Esophagus mucosa (tissue), 1 donor: Measurements from ENCODE around the gene DAGLA. TPM values are rescaled to one million over a fixed set of nuclear protein-coding genes. Genes with fewer than 3 reads are reported as not detected.
A peak's percentile ranks its signal among the peaks of the same experiment; 100 is the strongest.
"Not testable (repeated sequence)": the region's sequence is repeated elsewhere in the genome, so short reads cannot be mapped to it uniquely, and the experiment has no call there.

Experiments used
- ATAC-seq: fragments of 200-7000 bp; cut with Tn5 transposase; one replicate; pipeline ENCODE4 v1.9.1; 2020
- total RNA-seq: library from RNA; stranded (reverse); gene quantifications from one replicate; pipeline ENCODE4 v1.2.4, GENCODE V29; 2023
- donor health status: DM: yes; HTN: yes; CAD: no.

Gene DAGLA
- total RNA-seq: 2.3 TPM

DNA sequence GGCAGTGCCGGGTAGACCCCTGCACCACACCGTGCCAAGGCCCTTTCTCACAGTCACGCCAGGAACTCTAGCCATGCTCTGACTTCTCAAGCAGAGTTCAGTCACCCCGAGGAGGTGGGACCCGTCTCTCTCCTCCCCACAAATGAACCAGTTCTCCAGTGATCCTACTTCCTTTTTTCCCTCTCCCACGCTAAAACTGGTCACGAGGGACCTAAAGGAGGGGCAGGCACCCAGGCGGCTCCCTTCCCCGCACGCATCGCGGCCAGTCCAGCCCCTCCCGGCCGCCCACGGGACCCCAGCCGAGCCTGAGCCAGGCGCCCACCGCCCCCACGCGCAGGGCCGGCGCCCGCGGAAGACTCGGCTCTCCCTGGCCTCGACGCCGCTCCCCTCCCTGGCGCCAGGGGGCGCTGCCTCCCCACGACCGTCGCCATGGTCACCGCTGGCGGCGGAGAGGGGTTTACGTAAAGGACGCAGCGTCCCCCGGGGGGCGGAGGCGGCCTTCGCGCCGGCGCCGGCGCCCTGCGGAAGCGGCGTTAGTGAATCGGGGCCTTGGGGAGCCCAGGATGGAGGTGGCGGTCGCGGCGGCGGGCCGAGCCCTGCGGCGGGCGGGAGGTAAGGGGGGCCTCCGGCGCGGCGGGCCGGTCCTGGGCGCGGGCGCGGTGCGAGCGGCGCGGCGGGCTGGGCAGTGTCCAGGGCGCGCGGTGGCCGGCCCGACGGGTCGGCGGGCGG is at the start of gene DAGLA:
TSS of gene DAGLA (plus strand) at position 499 of the 729 bp plus-strand sequence. CDS start 39,765 bp downstream, outside the sequence.
- ATAC-seq: peak; percentile 78

DNA sequence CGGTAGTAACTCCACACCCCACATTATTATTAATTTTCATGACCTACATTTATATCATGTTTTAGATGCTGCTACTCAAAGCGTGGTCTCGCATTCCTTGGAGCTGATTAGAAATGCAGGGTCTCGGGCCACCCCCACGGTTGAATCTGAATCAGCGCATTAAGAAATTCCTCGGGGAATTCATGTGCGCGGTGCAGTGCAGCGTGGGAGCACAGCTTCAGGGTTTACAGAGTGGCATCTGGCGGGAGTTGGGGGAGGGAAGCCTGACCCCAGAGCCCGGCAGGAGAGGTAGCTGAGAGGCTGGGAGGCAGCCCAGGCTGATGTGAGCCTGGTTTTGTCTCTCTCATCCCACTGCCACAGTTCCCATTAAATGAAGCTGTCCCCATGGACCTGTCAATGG is 48.1 kb upstream of the DAGLA start:
- no peak for ATAC-seq

DNA sequence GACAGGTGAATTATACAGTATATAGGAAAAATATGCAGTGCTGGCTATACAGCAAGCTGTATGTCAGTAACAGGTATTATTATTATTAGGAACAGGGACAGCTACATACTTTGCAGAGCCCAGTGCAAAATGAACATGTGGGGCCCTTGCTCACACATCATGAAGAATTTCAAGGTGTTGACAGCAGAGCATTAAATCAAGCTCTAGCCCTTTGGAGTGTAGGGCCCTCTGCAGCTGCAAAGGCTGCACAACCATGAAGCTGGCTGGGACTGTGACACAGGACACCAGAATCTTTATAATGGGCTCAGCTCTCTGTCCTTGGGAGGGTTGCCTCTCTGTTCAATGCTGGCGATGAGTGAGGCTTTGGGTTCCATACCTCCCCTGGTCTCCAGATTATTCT is 44.9 kb upstream of the DAGLA start:
- no peak for ATAC-seq

DNA sequence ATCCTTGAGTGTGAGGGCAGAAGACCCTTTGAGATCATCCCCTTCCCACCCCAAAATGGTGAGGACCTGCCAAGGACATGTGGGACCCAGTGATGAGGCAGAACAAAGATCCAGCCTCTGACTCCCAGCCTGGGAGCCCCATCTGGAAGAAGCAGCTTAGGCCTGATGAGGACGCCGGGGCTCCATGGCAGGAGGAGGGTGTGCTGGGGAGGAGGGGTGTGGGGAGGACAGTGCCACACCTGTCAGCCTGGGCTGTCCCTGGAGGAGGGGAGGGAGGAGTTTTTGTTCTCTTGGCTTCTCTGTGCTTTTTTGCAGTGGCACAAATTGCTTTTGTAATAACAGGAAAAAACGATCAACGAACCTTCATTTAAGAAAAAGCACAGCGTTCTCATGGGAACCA is 44.4 kb upstream of the DAGLA start:
- no peak for ATAC-seq

GRCh38 chr11:61636676-61637075 is 43.5 kb upstream of the DAGLA start:
- no peak for ATAC-seq

GRCh38 chr11:61637277-61637676 is 42.9 kb upstream of the DAGLA start:
- ATAC-seq: no peak

DNA sequence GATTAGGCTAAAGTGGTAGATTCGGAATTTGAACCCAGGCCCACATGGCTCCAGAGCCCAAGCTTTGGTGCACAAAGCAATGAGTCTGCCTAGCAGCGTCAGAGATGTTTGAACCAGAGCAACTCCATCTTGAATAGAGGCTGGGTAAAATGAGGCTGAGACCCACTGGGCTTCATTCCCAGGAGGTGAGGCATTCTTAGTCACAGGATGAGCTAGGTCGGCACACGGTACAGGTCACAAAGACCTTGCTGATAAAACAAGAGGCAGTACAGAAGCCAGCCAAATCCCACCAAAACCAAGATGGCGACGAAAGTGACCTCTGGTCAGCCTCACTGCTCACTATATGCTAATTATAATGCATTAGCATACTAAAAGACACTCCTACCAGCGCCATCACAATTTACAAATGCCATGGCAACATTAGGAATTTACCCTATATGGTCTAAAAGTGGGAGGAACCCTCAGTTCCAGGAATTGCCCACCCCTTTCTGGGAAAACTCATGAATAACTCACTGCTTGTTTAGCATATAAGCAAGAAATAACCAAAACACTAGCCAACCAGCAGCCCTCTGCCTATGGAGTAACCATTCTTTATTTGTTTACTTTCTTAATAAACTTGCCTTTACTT is 40.3 kb upstream of the DAGLA start:
- no peak for ATAC-seq

- ATAC-seq: no peak
Observed at GRCh38 chr11:61642162-61642561, 38.0 kb upstream of the DAGLA start.

GRCh38 chr11:61645179-61645868 is 34.9 kb upstream of the DAGLA start:
- ATAC-seq: peak; percentile 48

GRCh38 chr11:61647529-61647928 is 32.7 kb upstream of the DAGLA start:
- ATAC-seq: no peak

- no peak for ATAC-seq
Observed at GRCh38 chr11:61650781-61651571, 29.2 kb upstream of the DAGLA start.

GRCh38 chr11:61652135-61652534 is 28.1 kb upstream of the DAGLA start:
- ATAC-seq: no peak

DNA sequence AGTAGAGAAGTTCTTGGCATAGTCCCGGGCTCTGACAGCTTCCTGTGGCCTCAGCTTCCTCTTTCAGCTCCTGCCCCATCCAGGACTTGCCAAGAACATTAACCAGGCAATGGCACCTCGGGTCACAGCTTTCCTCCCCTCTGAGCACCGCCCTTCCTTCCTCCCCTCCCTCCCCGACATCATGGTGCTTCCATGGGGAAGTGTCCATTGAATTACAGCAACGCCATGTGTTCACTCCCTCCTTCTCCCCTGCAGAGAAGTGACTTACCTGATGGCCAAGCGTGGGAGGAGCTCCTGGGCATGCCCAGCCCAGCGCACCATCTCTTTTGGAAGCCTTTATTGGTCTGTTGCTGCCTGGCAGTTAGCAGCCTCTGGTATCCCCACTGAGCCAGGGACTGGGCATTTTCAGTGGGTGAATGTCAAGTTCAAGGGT is 25.8 kb upstream of the DAGLA start:
- ATAC-seq: peak; percentile 48

DNA sequence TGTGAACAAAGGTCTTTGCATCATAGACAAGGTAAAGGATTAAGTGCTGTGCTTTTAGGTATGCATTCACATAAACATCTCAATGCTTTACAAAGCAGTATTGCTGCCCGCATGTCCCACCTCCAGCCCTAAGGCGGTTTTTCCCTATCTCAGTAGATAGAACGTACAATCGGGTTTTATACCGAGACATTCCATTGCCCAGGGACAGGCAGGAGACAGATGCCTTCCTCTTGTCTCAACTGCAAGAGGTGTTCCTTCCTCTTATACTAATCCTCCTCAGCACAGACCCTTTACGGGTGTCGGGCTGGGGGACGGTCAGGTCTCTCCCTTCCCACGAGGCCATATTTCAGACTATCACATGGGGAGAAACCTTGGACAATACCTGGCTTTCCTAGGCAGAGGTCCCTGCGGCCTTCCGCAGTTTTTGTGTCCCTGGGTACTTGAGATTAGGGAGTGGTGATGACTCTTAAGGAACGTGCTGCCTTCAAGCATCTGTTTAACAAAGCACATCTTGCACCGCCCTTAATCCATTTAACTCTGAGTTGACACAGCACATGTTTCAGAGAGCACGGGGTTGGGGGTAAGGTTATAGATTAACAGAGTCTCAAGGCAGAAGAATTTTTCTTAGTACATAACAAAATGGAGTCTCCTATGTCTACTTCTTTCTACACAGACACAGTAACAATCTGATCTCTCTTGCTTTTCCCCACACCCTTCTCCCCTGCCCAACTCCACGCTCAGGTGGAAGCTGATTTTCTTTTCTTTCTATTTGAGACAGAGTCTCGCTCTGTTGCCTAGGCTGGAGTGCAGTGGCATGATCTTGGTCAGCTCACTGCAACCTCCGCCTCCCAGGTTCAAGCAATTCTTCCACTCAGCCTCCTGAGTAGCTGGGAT is 24.7 kb upstream of the DAGLA start:
- not testable (repeated sequence) for ATAC-seq

GRCh38 chr11:61656347-61657077 is 23.7 kb upstream of the DAGLA start:
- ATAC-seq: peak; percentile 43

DNA sequence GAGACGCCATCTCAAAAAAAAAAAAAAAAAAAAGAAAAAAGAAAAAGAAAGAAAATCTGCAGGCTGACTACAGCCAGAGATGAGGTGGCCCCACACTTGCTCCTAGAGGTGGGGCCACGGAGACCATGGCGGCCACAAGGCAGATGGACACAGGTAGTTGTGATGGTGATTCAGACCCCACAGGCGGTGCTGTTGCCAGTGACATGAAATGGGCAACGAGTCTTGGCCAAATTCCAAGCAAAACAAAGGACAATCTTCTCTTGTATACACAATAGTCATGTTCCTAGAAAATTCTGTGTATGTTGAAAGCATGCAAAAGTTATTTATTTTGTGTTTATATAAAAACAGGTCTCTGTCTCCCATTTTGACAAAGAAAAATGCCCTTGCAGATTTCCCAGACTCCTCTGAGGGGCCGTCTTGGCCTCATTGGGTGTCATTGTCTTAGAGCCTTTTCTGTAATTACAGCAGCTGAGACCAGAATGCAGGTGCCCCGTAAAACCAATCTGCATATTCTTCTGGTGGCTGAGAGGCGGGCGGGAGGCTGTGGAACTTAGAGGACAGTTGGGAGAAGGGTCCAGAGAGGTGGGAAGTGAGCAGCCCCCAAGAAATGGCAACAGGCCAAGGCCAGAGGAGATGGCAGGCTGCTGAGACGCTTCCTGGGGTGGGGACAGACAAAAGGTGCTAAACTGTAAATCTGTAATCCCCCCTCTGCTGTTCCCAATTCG is 22.5 kb upstream of the DAGLA start:
- no peak for ATAC-seq

GRCh38 chr11:61659413-61660196 is 20.6 kb upstream of the DAGLA start:
- no peak for ATAC-seq

DNA sequence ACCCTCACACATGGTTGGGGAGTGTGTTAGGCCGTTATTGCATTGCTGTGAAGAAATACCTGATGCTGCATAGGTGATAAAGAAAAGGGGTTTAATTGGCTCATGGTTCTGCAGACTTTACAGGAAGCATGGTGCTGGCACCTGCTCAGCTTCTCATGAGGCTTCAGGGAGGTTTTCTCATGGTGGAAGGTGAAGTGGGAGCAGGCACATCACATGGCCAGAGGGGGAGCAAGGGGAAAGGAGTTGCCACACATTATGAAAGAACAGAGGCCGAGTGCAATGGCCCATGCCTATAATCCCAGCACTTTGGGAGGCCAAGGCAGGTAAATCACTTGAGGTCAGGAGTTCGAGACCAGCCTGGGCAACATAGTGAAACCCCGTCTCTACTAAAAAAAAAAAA is 19.2 kb upstream of the DAGLA start:
- not testable (repeated sequence) for ATAC-seq

DNA sequence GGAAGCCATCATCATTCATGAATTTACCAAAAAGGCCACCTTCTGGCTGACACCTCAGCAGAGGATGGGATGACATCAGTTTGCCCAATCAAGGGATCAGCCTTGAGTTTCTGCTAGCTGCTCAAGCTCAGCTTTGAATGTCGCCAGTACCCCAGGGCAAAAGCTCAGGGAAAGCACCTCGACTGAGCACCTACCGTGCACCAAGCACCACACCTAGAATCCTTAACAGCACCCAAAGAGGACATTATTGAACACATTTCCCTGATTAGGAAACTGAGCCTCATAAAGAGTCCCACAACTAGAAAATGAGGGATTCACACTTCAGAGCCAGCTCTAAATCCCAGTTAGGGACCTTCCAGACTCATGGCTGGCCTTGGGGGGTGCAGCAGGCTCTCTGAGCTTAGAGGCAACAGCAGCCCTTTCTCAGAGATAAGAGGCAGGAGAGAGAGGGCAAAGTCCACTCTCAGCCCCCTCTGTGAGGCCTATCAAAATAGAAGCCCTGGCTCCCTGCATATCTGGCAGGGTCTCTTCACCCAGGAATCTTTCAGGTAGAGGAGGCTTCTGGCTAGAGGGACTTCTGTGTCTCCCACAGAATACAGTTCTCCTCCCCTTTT is 13.4 kb upstream of the DAGLA start:
- no peak for ATAC-seq
